Endothelial cell of umbilical vein (primary cell): Measurements from ENCODE around the gene BZW2. TPM values are rescaled to one million over a fixed set of nuclear protein-coding genes. Genes with fewer than 3 reads are reported as not detected.

Experiments
- BruUV-seq: library from RNA; stranded (reverse); fragments of 400-500 nt; replicated peaks from 2 replicates; lab custom pipeline; 2021; lab: Mats Ljungman, UMichigan
- CTCF ChIA-PET: fragments of 300-600, 350-600 bp; sonication (Branson Sonifier 250); formaldehyde crosslinking; loops from one replicate; lab custom pipeline; 2021; ENCODE audit warnings: antibody characterized with exemption, inconsistent platforms; lab: Charles Lee
- POLR2A ChIA-PET: fragments of 300-600, 350-600 bp; sonication (Branson Sonifier 250); formaldehyde crosslinking; loops from one replicate; lab custom pipeline; 2021; ENCODE audit warnings: antibody characterized with exemption, inconsistent platforms; lab: Charles Lee
- DNase-seq: peaks from one replicate; pipeline ENCODE4 v3.0.0-alpha.2; 2011; ENCODE audit warnings: low read depth, low spot score
- FAIRE-seq: peaks from 2 replicates; lab custom pipeline; 2011; peaks lifted over from hg19 to GRCh38; lab: Jason Lieb, UNC
- H2AFZ ChIP-seq: 2 replicates; pipeline ENCODE4 v1.6.0; 2012; ENCODE audit warnings: low read depth, low read length, control low read depth, inconsistent platforms
- H3K27ac ChIP-seq: 2 replicates; pipeline ENCODE4 v1.5.1; 2011; ENCODE audit warnings: low read depth, mild to moderate bottlenecking, control low read depth, low read length, moderate library complexity; ENCODE audit not compliant: insufficient read depth
- H3K27me3 ChIP-seq, 2 experiments: 2 replicates each; pipeline versions ENCODE4 v1.6.0 to v1.6.1; 2011; ENCODE audit warnings: low read length in 2 of 2, mixed read lengths in 1 of 2; ENCODE audit not compliant: control insufficient read depth in 2 of 2, insufficient read depth in 2 of 2
- H3K36me3 ChIP-seq, 2 experiments: 2 replicates in 1 of 2; 3 replicates in 1 of 2; pipeline ENCODE4 v1.5.1; 2011; ENCODE audit warnings: low read length in 2 of 2, mild to moderate bottlenecking in 1 of 2, moderate library complexity in 1 of 2; ENCODE audit not compliant: control insufficient read depth in 2 of 2, insufficient read depth in 2 of 2; ENCODE audit errors: extremely low read depth in 1 of 2
- H3K4me1 ChIP-seq: 3 replicates; pipeline ENCODE4 v1.5.1; 2011; ENCODE audit warnings: mild to moderate bottlenecking, low read length; ENCODE audit not compliant: control insufficient read depth, insufficient read depth; ENCODE audit errors: extremely low read depth
- H3K4me2 ChIP-seq: 2 replicates; pipeline ENCODE4 v1.6.1; 2011; ENCODE audit warnings: low read length, control low read depth, mixed read lengths; ENCODE audit not compliant: insufficient read depth
- H3K4me3 ChIP-seq, 3 experiments: fragments of 200-600 bp in 1 of 3; sonication (generic), shearing (Covaris generic) in 1 of 3; replicated peaks in 1 of 3; 2 replicates each; pipeline ENCODE4 v1.5.1; 2011 to 2016; ENCODE audit warnings: control low read depth in 3 of 3, low read length in 3 of 3, mild to moderate bottlenecking in 2 of 3, inconsistent platforms in 1 of 3, low read depth in 1 of 3, moderate library complexity in 1 of 3; ENCODE audit not compliant: insufficient read depth in 1 of 3
- H3K79me2 ChIP-seq: 2 replicates; pipeline ENCODE4 v1.6.0; 2012; ENCODE audit warnings: low read length, inconsistent platforms; ENCODE audit not compliant: control insufficient read depth, insufficient read depth
- H3K9ac ChIP-seq: replicated peaks from 2 replicates; pipeline ENCODE3; 2011; ENCODE audit warnings: low read length, control low read depth; ENCODE audit not compliant: insufficient read depth; ENCODE audit errors: extremely low read depth
- H3K9me1 ChIP-seq: replicated peaks from 3 replicates; pipeline ENCODE4 v1.6.0; 2011; ENCODE audit warnings: mild to moderate bottlenecking, low read length; ENCODE audit not compliant: control insufficient read depth, insufficient read depth; ENCODE audit errors: extremely low read depth
- H3K9me3 ChIP-seq: replicated peaks from 2 replicates; pipeline ENCODE4 v1.5.1; 2012; ENCODE audit warnings: low read length, inconsistent platforms; ENCODE audit not compliant: control insufficient read depth, insufficient read depth
- H4K20me1 ChIP-seq: replicated peaks from 2 replicates; pipeline ENCODE3; 2011; ENCODE audit warnings: mild to moderate bottlenecking, low read length; ENCODE audit not compliant: control insufficient read depth, insufficient read depth; ENCODE audit errors: extremely low read depth
- CTCF ChIP-seq, 2 donors: IDR thresholded peaks; 1 replicate in 1 of 2; 2 replicates in 1 of 2; pipeline ENCODE4 v1.5.1; 2011; ENCODE audit warnings: low read length in 2 of 2, mild to moderate bottlenecking in 2 of 2, moderate library complexity in 2 of 2, control low read depth in 1 of 2, inconsistent platforms in 1 of 2, low read depth in 1 of 2; ENCODE audit not compliant: insufficient read depth in 1 of 2; ENCODE audit errors: extremely low read depth in 1 of 2
- FOS ChIP-seq: IDR thresholded peaks from 2 replicates; pipeline ENCODE4 v1.6.1; 2011; ENCODE audit warnings: mild to moderate bottlenecking, low read length, moderate library complexity, borderline replicate concordance; ENCODE audit not compliant: insufficient read depth
- JUN ChIP-seq: IDR thresholded peaks from 2 replicates; pipeline ENCODE4 v1.6.1; 2011; ENCODE audit warnings: borderline replicate concordance, low read depth; ENCODE audit not compliant: insufficient read length, insufficient read depth
- MAX ChIP-seq: IDR thresholded peaks from 2 replicates; pipeline ENCODE4 v1.6.1; 2011; ENCODE audit not compliant: insufficient read depth, insufficient read length
- MYC ChIP-seq: IDR thresholded peaks from one replicate; pipeline ENCODE4 v1.6.1; 2011; ENCODE audit warnings: mild to moderate bottlenecking, low read depth, low read length
- dilution Hi-C: fragments of 300-500 bp; cut with MboI; formaldehyde crosslinking; loops from one replicate; pipeline ENCODE4 v1.15.0; 2019; ENCODE audit warnings: low sequenced_read_pairs; ENCODE audit not compliant: extremely low pct_ligation_motif_present
- intact Hi-C: fragments of 100-400 bp; cut with micrococcal nuclease; formaldehyde crosslinking; loops from one replicate; pipeline ENCODE4 v1.10.0; 2022
- polyA plus RNA-seq, 4 experiments: library from polyadenylated mRNA; depleted of rRNA in 3 of 4; stranded (reverse) in 3 of 4; unstranded in 1 of 4; fragments of >200 nt; gene quantifications; 2 replicates each; pipeline versions ENCODE4 v1.2.1 to v1.2.3, GENCODE V29; 2011 to 2012; ENCODE audit warnings: missing spikeins in 1 of 4
- total RNA-seq: library from RNA; stranded (reverse); gene quantifications from 2 replicates; pipeline ENCODE4 v1.2.3, GENCODE V29; 2021

The BZW2 gene
- total and polyA plus RNA-seq, 2 donors (not counting 3 experiments of a cell fraction or from before 2014, with no cell fraction given), result 39.7 to 106 TPM

- CTCF ChIA-PET, result interaction anchor here (0.9 to 1.6 kb wide), 5 partner anchors 9 to 203 kb away, joined by 3 to 5 read pairs (median 3); no protein-coding TSS in a partner anchor
- dilution Hi-C loops, result no loop called here
Observed at GRCh38 chr7:16598015-16598414, 48.0 kb upstream of the BZW2 start.

More at GRCh38 chr7:16598015-16598414, 48.0 kb upstream of the BZW2 start:
- Histone ChIP-seq H4K20me1 (no peaks in the 10 kb centered on the region), H3K4me1 (no peaks in the 10 kb centered on the region), H3K36me3 (peaks cover 0 to 2% of the 10 kb centered on the region in 2 experiments), H3K27me3 (no peaks in the 10 kb centered on the region), H3K27ac (no peak overlapping the region), H3K79me2 (no peaks in the 10 kb centered on the region), H3K9me1 (no peaks in the 10 kb centered on the region), H3K9me3 (no peaks in the 10 kb centered on the region), H3K9ac (no peak overlapping the region), H3K4me3 (no peak overlapping the region), H2AFZ (no peak overlapping the region), H3K4me2 (no peak overlapping the region)
- no peak for FAIRE-seq
- TF ChIP-seq MYC (no peak), FOS (no peak), JUN (no peak), MAX (no peak), CTCF (IDR thresholded peaks at IDR 0.05; ENCODE audit: extremely low read depth in 1 of 2, insufficient read depth in 1 of 2, low read depth in 1 of 2, low read length in 2 of 2) (no peak)
- POLR2A ChIA-PET, result no interaction called here
- intact Hi-C loops, result no loop called here
- no TSS peak for BruUV-seq
- no peak for DNase-seq
